Neural progenitor cell (in vitro differentiated cells): Measurements from ENCODE around the gene NTPCR. TPM values are rescaled to one million over a fixed set of nuclear protein-coding genes. Genes with fewer than 3 reads are reported as not detected.

ENCODE experiments used
- DNase-seq: peaks from one replicate; pipeline ENCODE4 v3.0.0-alpha.2; 2016; ENCODE audit warnings: low spot score
- H2AFZ ChIP-seq: fragments of 200-600 bp; sonication (generic); replicated peaks from 2 replicates; pipeline ENCODE4 v1.6.1; 2016; ENCODE audit warnings: antibody characterized with exemption
- H3F3A ChIP-seq: fragments of 200-600 bp; sonication (generic); 2 replicates; pipeline ENCODE4 v1.6.1; 2016; ENCODE audit warnings: antibody characterized with exemption, low read depth
- H3K27ac ChIP-seq: fragments of 200-600 bp; sonication (generic); 2 replicates; pipeline ENCODE4 v1.5.1; 2016; ENCODE audit warnings: mild to moderate bottlenecking
- H3K27me3 ChIP-seq: fragments of 200-600 bp; sonication (generic); 2 replicates; pipeline ENCODE4 v1.6.1; 2016; ENCODE audit warnings: mild to moderate bottlenecking, moderate library complexity
- H3K36me3 ChIP-seq: fragments of 200-600 bp; sonication (generic); 2 replicates; pipeline ENCODE4 v1.5.1; 2016
- H3K4me1 ChIP-seq: fragments of 200-600 bp; sonication (generic); 2 replicates; pipeline ENCODE4 v1.6.1; 2016; ENCODE audit warnings: mixed run types
- H3K4me2 ChIP-seq: fragments of 200-600 bp; sonication (generic); 2 replicates; pipeline ENCODE4 v1.6.1; 2016
- H3K4me3 ChIP-seq: fragments of 200-600 bp; sonication (generic); 2 replicates; pipeline ENCODE4 v1.5.1; 2016
- H3K79me2 ChIP-seq: fragments of 200-600 bp; sonication (generic); 2 replicates; pipeline ENCODE4 v1.6.1; 2016; ENCODE audit warnings: low read depth
- H3K9ac ChIP-seq: fragments of 200-600 bp; sonication (generic); 2 replicates; pipeline ENCODE4 v1.6.1; 2016
- H3K9me3 ChIP-seq: fragments of 200-600 bp; sonication (generic); 2 replicates; pipeline ENCODE4 v1.5.1; 2016; ENCODE audit warnings: low read depth
- H4K20me1 ChIP-seq: fragments of 200-600 bp; sonication (generic); 2 replicates; pipeline ENCODE4 v1.6.1; 2016; ENCODE audit warnings: low read depth
- H3K27ac Mint-ChIP-seq: 3 replicates; pipeline ENCODE4 v1.8.0; 2021; ENCODE audit warnings: mixed read lengths
- H3K27me3 Mint-ChIP-seq: 2 replicates; pipeline ENCODE4 v1.8.0; 2022; ENCODE audit warnings: low read depth, mild to moderate bottlenecking, inconsistent platforms, moderate library complexity, mixed read lengths; ENCODE audit not compliant: insufficient read depth
- H3K36me3 Mint-ChIP-seq: 3 replicates; pipeline ENCODE4 v1.8.0; 2021; ENCODE audit warnings: mixed read lengths
- H3K4me1 Mint-ChIP-seq: 3 replicates; pipeline ENCODE4 v1.8.0; 2021; ENCODE audit warnings: mixed read lengths
- H3K4me3 Mint-ChIP-seq: 3 replicates; pipeline ENCODE4 v1.8.0; 2021; ENCODE audit warnings: mild to moderate bottlenecking, moderate library complexity, mixed read lengths
- H3K9me3 Mint-ChIP-seq: 3 replicates; pipeline ENCODE4 v1.8.0; 2020; ENCODE audit warnings: mixed read lengths
- EZH2 ChIP-seq: fragments of 200-600 bp; sonication (generic); IDR thresholded peaks from 2 replicates; pipeline ENCODE4 v1.6.1; 2017; ENCODE audit warnings: antibody characterized with exemption, mild to moderate bottlenecking, moderate library complexity
- EZH2phosphoT487 ChIP-seq: fragments of 200-600 bp; sonication (generic); IDR thresholded peaks from 2 replicates; pipeline ENCODE4 v1.6.1; 2017; ENCODE audit warnings: antibody characterized with exemption
- total RNA-seq: library from RNA; depleted of rRNA; stranded (reverse); fragments of >200 nt; gene quantifications from 2 replicates; pipeline ENCODE4 v1.2.3, GENCODE V29; 2015; ENCODE audit warnings: low replicate concordance
- TF ChIP-seq, protein P1 (sequence below): fragments of 200-600 bp; sonication (generic); IDR thresholded peaks from 2 replicates; pipeline ENCODE4 v1.5.1; 2017; ENCODE audit warnings: antibody characterized with exemption, mild to moderate bottlenecking

The NTPCR gene
- total RNA-seq, 1 donor from 2014 or later: 65.7 TPM

DNA sequence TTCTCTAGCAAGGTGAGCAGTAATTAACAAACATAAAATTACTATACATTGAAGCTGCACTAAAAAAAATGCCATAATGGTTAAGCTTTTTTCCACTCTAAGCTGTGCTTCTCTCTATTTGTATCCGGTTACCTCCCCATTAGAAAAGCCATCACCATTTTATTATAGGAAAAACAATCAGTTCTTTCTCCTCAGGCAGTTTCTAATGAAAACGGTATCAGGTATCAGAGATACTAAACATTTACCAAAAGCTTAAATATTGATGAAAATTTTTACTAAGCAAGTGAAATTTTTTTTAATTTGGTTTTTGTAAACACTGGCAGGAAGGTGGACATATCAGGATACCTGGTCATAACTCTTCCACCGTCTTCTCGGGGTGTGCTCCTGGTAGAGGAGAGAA is 14.2 kb downstream of the NTPCR start:
- Histone ChIP-seq H3F3A (no peaks in the 10 kb centered on the region), H3K27ac (no peak overlapping the region), H3K4me3 (no peak overlapping the region), H3K4me2 (no peak overlapping the region), H3K9me3 (no peaks in the 10 kb centered on the region), H3K79me2 (peaks cover 23% of the 10 kb centered on the region), H3K36me3 (no peaks in the 10 kb centered on the region), H3K4me1 (no peaks in the 10 kb centered on the region), H4K20me1 (no peaks in the 10 kb centered on the region), H3K9ac (no peak overlapping the region), H3K27me3 (no peaks in the 10 kb centered on the region), H2AFZ (no peak overlapping the region)
- Mint-ChIP-seq H3K27ac (no peak overlapping the region), H3K4me1 (peaks cover 29% of the 10 kb centered on the region), H3K4me3 (no peak overlapping the region), H3K36me3 (peaks cover 24% of the 10 kb centered on the region), H3K27me3 (no peaks in the 10 kb centered on the region), H3K9me3 (no peaks in the 10 kb centered on the region)
- DNase-seq: no peak
- TF ChIP-seq EZH2 (no peak), EZH2phosphoT487 (no peak)
- TF ChIP-seq, protein P1, sequence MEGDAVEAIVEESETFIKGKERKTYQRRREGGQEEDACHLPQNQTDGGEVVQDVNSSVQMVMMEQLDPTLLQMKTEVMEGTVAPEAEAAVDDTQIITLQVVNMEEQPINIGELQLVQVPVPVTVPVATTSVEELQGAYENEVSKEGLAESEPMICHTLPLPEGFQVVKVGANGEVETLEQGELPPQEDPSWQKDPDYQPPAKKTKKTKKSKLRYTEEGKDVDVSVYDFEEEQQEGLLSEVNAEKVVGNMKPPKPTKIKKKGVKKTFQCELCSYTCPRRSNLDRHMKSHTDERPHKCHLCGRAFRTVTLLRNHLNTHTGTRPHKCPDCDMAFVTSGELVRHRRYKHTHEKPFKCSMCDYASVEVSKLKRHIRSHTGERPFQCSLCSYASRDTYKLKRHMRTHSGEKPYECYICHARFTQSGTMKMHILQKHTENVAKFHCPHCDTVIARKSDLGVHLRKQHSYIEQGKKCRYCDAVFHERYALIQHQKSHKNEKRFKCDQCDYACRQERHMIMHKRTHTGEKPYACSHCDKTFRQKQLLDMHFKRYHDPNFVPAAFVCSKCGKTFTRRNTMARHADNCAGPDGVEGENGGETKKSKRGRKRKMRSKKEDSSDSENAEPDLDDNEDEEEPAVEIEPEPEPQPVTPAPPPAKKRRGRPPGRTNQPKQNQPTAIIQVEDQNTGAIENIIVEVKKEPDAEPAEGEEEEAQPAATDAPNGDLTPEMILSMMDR: no peak

- TF ChIP-seq EZH2phosphoT487 (no peak), EZH2 (no peak)
- TF ChIP-seq, protein P1: no peak
- no peak overlapping the region for H3K4me3 ChIP-seq
- DNase-seq: no peak
Observed at GRCh38 chr1:232965124-232965911, 14.9 kb downstream of the NTPCR start.

GRCh38 chr1:232965912-232966217 is 15.5 kb downstream of the NTPCR start:
- no peaks in the 10 kb centered on the region for H3K9me3 Mint-ChIP-seq
- H3K4me1 Mint-ChIP-seq: peaks cover 28% of the 10 kb centered on the region
- H4K20me1 ChIP-seq: no peaks in the 10 kb centered on the region
- no peak overlapping the region for H3K4me3 ChIP-seq
- no peaks in the 10 kb centered on the region for H3K27me3 ChIP-seq
- H3F3A ChIP-seq: no peaks in the 10 kb centered on the region
- no peak overlapping the region for H3K27ac ChIP-seq
- H3K79me2 ChIP-seq: peaks cover 21% of the 10 kb centered on the region
- H3K36me3 ChIP-seq: no peaks in the 10 kb centered on the region
- no peak overlapping the region for H2AFZ ChIP-seq
- no peak overlapping the region for H3K27ac Mint-ChIP-seq
- no peak overlapping the region for H3K9ac ChIP-seq
- H3K9me3 ChIP-seq: no peaks in the 10 kb centered on the region
- no peak overlapping the region for H3K4me3 Mint-ChIP-seq
- TF ChIP-seq, protein P1: no peak
- no peak for TF ChIP-seq EZH2phosphoT487
- TF ChIP-seq EZH2: no peak
- H3K36me3 Mint-ChIP-seq: peaks cover 29% of the 10 kb centered on the region
- no peaks in the 10 kb centered on the region for H3K27me3 Mint-ChIP-seq
- no peaks in the 10 kb centered on the region for H3K4me1 ChIP-seq
- no peak overlapping the region for H3K4me2 ChIP-seq
- no peak for DNase-seq

More at GRCh38 chr1:232965124-232965911, 14.9 kb downstream of the NTPCR start:
- Mint-ChIP-seq H3K4me3 (no peak overlapping the region), H3K36me3 (peaks cover 28% of the 10 kb centered on the region), H3K4me1 (peaks cover 29% of the 10 kb centered on the region), H3K9me3 (no peaks in the 10 kb centered on the region), H3K27me3 (no peaks in the 10 kb centered on the region), H3K27ac (peak overlapping the region; percentile 57)
- no peak overlapping the region for H3K9ac ChIP-seq
- H3F3A ChIP-seq: no peaks in the 10 kb centered on the region
- H3K36me3 ChIP-seq: no peaks in the 10 kb centered on the region
- no peaks in the 10 kb centered on the region for H3K9me3 ChIP-seq
- no peak overlapping the region for H3K27ac ChIP-seq
- H4K20me1 ChIP-seq: no peaks in the 10 kb centered on the region
- no peaks in the 10 kb centered on the region for H3K27me3 ChIP-seq
- no peak overlapping the region for H3K4me2 ChIP-seq
- H3K79me2 ChIP-seq: peaks cover 23% of the 10 kb centered on the region
- no peak overlapping the region for H2AFZ ChIP-seq
- no peaks in the 10 kb centered on the region for H3K4me1 ChIP-seq
